Measurements from ENCODE around the gene DOCK4.

DNA sequence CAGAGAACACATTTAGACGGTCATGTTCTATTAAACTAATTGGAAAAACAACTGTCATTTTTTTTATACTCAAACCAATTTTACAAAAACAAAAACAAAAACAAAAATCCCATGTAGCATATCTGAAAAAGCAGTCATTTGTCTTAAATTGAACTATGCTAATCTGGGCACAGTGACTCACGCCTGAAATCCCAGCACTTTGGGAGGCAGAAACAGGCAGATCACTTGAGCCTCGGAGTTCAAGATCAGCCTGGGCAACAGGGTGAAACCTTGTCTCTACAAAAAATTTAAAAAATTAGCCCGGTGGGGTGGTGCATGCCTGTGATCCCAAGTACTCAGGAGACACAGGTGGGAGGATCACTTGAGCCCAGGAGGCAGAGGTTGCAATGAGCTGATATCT, 253.4 kb downstream of the DOCK4 start:
- TF ChIP-seq EZH2 (IDR thresholded peaks at IDR 0.05; ENCODE audit: borderline replicate concordance, low read length), result no peak
- TF ChIP-seq, protein P1, sequence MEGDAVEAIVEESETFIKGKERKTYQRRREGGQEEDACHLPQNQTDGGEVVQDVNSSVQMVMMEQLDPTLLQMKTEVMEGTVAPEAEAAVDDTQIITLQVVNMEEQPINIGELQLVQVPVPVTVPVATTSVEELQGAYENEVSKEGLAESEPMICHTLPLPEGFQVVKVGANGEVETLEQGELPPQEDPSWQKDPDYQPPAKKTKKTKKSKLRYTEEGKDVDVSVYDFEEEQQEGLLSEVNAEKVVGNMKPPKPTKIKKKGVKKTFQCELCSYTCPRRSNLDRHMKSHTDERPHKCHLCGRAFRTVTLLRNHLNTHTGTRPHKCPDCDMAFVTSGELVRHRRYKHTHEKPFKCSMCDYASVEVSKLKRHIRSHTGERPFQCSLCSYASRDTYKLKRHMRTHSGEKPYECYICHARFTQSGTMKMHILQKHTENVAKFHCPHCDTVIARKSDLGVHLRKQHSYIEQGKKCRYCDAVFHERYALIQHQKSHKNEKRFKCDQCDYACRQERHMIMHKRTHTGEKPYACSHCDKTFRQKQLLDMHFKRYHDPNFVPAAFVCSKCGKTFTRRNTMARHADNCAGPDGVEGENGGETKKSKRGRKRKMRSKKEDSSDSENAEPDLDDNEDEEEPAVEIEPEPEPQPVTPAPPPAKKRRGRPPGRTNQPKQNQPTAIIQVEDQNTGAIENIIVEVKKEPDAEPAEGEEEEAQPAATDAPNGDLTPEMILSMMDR (conservative IDR thresholded peaks at IDR 0.05 in 1 of 2, IDR thresholded peaks at IDR 0.05 in 1 of 2; ENCODE audit: extremely low read depth in 1 of 2, insufficient read depth in 1 of 2, low read depth in 1 of 2, low read length in 2 of 2), result no peak

Measured in mammary epithelial cell (primary cell).